Stimulated activated CD8-positive, alpha-beta memory T cell treated with anti-CD3 and anti-CD28 coated beads, Interleukin-15, amount 100 ng/mL, for 4 hours (primary cell): ENCODE results near the gene LEF1.
A peak's percentile ranks its signal among the peaks of the same experiment; 100 is the strongest.
"Not testable (repeated sequence)": the region's sequence is repeated elsewhere in the genome, so short reads cannot be mapped to it uniquely, and the experiment has no call there.

ENCODE experiments used
- DNase-seq, 2 donors: peaks; one replicate each; pipeline ENCODE4 v3.0.0-alpha.2; 2020; ENCODE audit warnings: low read depth in 2 of 2

Gene LEF1

GRCh38 chr4:108031427-108032083, 137.2 kb downstream of the LEF1 start:
- peak in 1 of 2 donors; percentile 31 for DNase-seq

DNA sequence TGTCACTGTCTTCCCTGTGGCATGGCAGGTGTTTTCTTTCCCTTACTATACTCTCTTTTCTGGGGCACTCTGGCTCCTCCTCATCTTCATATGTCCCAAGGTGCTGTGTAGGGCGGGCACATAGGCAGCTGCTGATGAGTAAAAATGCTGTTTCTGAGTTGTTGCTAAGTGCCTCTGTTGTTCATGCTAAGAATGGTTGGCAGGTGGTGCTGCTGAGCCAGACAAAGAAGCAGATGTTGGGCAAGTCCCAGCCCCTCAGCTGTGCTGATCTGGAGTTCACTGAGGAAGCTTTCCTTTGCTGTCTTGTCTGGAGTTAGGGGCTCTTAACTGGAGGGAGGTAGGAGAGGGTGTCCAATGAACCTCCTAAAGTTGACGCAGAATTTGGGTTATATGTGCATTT, 138.4 kb downstream of the LEF1 start:
- peak; percentile 32 to 54 for DNase-seq

DNA sequence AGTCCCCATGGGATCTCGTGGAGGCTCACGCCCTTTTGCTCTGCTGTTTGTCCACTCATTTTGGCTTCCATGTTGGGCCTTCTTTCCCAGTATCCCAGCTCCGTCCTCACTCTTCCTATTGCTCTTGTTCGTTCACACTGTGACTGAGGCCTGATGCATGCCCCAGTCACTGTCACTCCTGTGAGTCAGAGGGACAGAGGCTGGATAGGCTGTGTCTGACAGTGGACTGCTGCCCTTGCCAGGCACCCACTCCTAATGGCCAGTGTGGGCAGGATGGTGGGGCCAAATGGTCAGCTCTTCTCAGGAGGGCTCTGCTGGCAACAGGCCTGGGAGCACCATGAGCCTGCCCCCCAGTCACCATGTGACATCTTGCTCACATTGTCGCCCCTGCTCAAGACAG, 139.0 kb downstream of the LEF1 start:
- DNase-seq, result no peak

DNA sequence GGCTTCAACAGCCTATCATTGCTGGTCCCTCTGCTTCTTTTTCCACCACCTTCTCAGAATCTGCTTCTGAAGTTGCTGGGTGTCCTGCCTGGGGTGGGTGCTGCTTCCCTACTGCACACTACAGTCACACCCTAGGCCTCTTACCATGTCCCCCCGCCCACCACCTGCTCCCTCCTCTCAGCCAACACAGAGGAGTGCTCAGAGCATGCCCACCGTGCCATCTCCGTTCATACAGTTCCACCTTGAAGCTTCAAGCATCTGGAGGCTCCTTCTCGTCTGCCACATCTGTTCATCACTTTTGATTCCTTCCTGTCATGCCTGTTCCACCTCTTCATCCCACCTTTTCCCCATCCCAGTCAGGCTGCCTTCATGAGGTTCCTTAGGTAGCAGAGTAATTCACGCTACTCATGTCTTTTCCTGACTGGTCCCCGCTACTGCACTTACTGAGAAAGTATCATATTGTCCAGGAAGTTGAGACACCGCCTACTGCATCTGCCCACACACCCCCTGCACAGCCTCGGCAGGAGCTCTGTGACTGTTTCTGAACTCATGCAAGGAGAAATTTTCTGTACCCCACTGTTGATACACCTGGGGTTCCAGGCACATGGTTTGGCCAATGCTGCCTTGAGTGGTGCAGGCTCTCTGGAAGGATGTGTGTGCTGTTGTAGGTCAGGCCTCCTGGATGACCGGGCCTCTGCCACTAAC, 139.6 kb downstream of the LEF1 start:
- DNase-seq, result peak; percentile 32 to 51

- DNase-seq, result no peak
These were observed 143.9 kb downstream of the LEF1 start for GRCh38 chr4:108024878-108025165.

DNA sequence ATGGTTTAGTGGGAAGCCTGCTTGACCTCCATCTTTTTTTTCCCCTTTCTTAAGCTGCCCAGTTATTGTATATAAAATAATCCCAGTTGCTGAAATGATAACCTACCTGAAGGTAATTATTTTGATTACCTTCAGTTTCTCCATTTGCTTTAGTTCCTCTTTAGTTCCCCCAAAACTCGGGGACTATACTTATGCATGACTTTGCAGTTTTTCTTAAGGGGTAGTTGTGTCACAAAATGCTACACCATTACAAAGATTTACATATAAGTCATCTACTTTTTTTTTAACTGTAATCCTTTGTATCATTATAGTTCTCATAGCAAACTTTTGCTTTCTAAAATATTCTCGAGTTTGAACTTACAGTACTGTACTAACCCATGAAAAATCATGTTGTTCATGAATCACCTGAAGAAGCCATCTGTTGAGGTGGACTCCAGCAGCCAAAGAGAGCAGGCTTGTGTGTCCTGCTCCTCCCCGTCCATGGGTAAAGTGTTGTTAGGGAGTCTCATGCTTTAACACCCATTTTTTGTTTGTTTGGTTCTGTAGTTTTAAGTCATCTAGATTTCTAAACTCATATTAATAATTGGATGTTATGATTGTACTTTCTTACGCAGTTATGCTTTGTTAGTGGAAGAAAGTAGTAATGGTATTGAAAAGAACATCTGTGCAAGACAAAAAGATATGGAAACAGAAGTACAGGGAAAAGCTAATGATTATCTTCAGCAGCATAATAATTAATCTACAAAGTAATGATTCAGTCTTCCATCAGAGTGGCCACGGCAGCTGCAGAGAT, 144.5 kb downstream of the LEF1 start:
- no peak for DNase-seq

DNA sequence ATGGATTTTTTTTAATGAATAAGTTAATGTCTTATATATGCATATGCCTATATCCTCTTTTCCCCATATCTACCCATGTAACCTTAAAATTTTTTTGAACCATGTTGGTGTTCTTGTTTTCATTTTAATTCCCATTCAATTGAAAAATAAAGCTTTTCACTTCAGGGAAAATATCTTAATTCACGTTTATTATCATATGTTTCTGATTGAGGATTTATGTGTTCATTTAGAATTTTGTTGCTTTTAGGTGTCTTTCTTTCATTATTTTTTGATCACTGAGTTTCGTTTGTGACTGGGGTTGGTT, 149.9 kb downstream of the LEF1 start:
- DNase-seq, result no peak

GRCh38 chr4:108018040-108018883, 150.5 kb downstream of the LEF1 start:
- DNase-seq, result peak; percentile 49 to 72

- DNase-seq, result no peak
These were observed 154.8 kb downstream of the LEF1 start for GRCh38 chr4:108013955-108014354.

DNA sequence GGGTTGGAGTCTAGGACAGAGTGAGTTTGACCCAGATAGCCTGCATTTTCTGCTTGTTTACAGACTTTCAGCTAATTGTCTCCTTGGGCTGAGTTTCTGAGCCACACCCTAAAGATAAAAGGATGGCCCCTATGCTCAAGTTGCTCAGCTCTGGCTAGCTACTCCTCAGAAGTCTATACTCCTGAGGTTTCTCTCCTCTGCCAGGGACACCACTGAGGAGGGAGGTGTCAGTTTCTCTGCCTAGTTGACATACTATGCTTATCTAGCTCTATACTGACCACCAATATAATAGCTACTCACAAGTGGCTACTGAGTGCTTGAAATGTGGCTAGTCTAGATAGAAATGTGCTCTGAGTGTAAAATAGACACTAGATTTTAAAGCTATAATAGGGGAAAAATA, 155.4 kb downstream of the LEF1 start:
- no peak for DNase-seq

GRCh38 chr4:108012382-108012781, 156.3 kb downstream of the LEF1 start:
- not testable (repeated sequence) for DNase-seq

- DNase-seq, result no peak
These were observed 158.6 kb downstream of the LEF1 start for GRCh38 chr4:108010167-108010566.

GRCh38 chr4:108008721-108009120, 160.0 kb downstream of the LEF1 start:
- DNase-seq, result no peak

GRCh38 chr4:108007984-108008383, 160.7 kb downstream of the LEF1 start:
- no peak for DNase-seq

- no peak for DNase-seq
These were observed 162.4 kb downstream of the LEF1 start for GRCh38 chr4:108006361-108006760.

- no peak for DNase-seq
These were observed 162.9 kb downstream of the LEF1 start for GRCh38 chr4:108005807-108006206.

- DNase-seq, result no peak
These were observed 164.1 kb downstream of the LEF1 start for GRCh38 chr4:108004646-108005045.

DNA sequence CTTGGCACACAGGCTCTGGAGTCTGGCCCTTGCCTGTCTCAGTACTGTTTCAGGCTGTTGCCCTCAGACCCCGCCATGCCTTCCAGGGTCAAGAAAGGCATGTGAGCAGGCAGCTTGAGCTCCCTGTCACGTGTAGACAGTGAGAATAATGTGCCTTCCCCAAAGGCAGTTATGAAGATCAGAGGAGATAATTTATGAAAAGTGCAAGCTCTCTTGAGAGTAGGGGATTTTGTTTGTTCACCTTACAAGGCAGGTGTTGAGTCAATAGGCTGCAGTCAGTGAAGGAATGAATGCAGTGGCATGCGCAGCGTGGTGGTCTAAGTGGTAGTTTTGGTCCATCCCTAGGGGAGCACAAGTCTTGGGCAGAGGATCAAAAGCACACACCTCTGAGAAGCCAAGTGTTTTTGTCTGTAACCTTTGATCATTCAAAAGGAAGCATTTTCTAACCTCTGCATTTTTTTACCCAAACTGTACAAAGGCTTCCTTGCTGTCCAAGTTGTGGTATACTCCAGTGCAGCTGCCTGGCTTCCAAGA, 164.7 kb downstream of the LEF1 start:
- no peak for DNase-seq

DNA sequence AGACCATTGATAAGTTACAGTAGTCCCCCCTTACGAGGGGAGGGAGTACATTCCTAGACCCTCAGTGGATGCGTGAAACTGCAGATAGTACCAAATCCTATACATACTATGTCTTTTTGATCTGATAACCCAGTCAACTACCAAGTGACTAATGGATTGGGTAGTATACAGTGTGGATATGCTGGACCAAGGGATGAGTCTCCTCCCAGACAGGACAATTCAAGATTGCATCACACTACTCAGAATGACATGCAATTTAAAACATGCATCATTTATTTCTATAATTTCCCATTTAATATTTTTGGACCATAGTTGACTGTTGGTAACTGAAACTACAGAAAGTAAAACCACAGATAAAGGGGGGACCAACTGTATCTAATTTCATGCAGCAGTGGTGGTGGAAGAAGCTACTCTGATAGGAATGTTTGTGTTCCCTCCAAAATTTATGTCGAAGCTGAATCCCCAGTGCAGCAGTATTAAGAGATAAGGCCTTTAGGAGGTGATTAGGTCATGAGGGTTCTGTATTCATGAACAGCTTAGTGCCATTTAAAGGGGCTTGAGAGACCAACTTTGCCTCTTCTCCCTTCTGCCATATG, 167.1 kb downstream of the LEF1 start:
- DNase-seq, result no peak

GRCh38 chr4:107999932-108000539, 168.7 kb downstream of the LEF1 start:
- no peak for DNase-seq

DNA sequence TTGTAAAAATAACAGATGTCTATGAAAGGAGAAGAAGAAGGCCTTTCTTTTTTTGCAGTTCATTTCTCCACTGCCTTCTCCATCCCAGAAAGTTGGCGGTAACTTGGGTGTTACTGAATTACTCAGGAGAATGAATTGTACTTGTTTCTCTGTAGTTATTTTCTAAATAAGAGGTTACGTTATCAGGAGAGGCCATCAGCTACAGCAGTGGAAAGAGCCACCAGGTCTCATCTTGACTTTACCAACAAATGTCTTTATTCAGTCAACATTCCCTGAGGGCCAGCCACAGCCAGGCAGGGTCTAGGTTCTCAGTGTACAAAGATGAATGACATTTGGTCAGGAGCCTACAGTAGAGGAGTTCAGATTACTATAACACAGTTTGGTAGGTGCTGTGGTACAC, 170.9 kb downstream of the LEF1 start:
- no peak for DNase-seq
